HG02973 (cell line): ENCODE measurements around the gene KIF13A.
"Not testable (repeated sequence)": the region's sequence is repeated elsewhere in the genome, so short reads cannot be mapped to it uniquely, and the experiment has no call there.

Experiments
- ATAC-seq: cut with Tn5 transposase; IDR thresholded peaks from one replicate; pipeline ENCODE4 v1.9.1; 2021; ENCODE audit warnings: moderate library complexity; ENCODE audit not compliant: unreplicated experiment

Gene KIF13A

DNA sequence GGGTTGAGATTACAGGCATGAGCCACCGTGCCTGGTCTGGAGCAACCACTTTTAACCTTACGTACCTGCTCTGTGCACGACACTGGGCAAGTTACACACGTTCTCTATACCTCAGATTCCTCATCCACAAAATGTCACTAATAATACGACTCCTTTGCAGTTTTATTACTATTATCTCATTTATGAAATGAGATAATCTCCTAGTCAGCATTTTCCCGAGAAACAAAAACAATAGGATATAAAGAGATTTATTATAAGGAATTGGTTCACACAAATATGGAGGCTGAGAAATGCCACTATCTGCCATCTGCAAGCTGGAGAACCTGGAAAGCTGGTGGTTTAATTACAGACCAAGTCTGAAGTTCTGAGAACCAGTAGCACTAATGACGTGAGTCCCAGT is 12.0 kb upstream of the KIF13A start:
- no peak for ATAC-seq

GRCh38 chr6:17998442-17998841 is 11.0 kb upstream of the KIF13A start:
- no peak for ATAC-seq

- no peak for ATAC-seq
Observed at GRCh38 chr6:17998003-17998402, 10.6 kb upstream of the KIF13A start.

DNA sequence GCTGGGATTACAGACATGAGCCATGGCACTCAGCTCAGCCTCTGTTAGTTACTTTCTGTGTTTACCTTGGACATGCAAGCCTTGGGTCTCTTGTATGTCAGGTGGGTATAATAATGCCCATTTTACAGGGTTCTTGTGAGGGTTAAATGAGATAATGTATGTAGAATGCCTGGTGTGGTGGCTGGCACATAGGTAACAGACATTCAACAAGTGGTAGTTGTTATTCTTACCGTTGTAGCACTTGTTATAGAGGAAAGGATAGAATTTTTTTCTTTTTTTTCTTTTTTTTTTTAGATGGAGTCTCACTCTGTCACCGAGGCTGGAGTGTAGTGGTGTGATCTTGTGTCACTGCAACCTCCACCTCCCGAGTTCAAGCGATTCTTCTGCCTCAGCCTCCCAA is 8.0 kb upstream of the KIF13A start:
- ATAC-seq = no peak

DNA sequence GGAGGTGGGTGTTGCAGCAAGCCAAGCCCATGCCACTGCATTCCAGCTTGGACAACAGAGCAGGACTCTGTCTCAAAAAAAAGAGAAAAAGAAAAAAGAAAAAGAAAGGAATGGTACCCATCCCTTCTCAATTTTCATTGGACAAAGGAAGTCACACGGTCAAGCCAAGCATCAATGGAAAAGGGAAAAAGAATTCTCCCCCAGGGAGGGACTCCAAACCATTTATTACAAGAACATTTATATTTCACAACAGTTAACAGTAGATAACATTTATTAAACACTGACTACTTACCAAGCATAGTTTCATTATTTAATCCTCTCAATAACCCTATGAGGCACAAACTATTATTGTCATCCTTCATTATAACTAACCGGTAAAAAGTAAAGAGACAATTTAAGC is 6.6 kb upstream of the KIF13A start:
- no peak for ATAC-seq

DNA sequence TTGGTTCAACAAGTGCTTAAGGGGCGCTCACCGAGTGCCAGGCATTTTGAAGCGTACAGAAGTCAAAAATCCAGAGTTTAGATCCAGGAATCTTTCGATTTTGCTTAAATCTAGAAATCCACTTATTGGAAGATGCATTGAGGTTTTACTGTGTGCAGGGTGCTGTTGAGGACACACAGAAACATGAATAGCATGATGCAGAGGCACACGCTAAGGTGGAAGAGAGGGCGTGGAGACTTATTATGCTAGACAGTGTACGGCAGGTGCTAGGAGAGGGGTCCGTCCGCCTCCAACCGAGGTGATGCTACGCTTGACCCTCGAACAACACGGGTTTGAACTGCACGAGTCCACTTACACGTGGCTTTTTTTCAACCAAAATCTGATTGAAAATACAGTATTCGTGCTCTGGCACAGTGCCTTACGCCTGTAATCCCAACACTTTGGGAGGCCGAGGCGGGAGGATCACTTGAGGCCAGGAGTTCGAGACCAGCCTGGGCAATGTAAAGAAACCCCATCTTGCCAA is 1.0 kb upstream of the KIF13A start:
- ATAC-seq = no peak

DNA sequence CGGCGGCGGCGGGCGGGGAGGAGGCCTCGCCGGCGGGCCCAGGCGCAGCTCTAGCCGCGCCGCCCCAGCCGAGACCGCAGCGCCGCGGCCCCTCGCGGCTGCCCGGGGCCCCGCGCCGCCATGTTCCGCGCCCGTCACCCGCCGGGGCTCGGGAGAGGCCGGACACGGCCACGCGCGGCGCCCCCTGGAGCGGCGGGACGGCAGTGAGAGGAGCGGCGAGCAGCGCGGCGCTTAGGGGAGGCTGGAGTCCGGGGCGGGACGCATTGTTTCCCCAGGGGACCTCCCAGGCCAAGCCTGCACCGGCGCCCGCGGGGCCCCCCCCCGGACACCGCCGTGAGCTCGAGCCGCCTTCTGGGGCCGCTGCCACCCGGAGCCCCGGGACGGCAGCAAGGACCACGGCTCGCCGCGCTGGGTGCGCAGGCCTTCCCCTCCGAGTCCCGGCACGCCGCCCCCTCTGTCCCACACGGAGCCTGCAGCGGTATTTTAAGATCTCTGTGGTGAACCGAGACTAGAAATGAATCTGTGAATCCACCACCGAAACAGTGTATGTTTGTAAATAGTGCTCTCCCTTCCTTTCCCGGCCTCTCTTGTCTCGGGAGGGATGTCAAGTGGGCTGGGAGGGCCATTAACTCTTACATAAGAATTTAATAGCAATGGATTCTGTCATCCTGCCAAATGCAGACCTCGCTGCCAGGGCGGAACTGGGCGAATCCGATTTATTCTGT is 424 bp upstream of the KIF13A start:
- ATAC-seq = peak; percentile 77

DNA sequence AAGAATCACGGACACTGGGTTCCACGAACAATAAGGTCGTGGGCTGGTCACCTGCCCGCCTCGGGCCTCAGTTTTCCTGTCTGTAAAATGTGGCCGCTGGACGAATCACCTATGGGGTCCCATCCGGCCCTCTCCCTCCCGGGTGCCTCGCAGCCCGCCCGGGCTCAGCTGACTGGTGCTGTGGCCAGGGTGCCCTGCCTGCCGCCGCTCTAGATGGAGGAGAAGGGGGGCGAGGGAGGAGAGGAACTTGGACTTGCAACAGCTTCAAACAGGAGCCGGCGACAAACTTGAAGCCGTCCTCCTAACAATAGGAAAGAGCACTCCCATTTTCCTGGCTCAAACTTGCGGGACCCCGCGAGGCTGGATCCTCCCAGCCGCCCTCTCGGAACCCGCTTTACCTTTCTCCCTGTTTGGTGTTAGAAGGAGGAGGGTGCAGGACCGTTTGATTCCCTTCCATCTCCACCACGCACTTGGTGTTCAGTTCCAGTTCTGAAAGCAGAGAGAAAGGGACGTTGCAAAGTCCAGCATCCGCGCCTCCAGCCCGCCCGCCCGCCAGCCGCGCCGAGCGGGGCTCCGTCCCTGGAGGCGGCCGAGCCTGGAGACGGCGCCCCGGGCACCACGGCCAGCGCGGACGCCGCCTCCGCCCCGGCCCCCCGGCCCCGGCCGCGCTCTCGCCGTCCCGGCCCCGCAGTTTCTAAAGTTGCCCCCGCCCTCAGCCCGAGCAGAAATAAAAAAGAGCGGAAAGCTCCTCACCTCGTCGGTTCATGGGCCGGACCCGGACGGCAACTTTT is 584 bp downstream of the KIF13A start:
- ATAC-seq = peak; percentile 19

- ATAC-seq = no peak
Observed at GRCh38 chr6:17985934-17986655, 1.3 kb downstream of the KIF13A start.

- ATAC-seq = no peak
Observed at GRCh38 chr6:17984812-17985670, 2.4 kb downstream of the KIF13A start.

GRCh38 chr6:17984399-17984798 is 3.0 kb downstream of the KIF13A start:
- no peak for ATAC-seq

GRCh38 chr6:17983730-17984129 is 3.7 kb downstream of the KIF13A start:
- ATAC-seq = no peak

- no peak for ATAC-seq
Observed at GRCh38 chr6:17980329-17980728, 7.1 kb downstream of the KIF13A start.

DNA sequence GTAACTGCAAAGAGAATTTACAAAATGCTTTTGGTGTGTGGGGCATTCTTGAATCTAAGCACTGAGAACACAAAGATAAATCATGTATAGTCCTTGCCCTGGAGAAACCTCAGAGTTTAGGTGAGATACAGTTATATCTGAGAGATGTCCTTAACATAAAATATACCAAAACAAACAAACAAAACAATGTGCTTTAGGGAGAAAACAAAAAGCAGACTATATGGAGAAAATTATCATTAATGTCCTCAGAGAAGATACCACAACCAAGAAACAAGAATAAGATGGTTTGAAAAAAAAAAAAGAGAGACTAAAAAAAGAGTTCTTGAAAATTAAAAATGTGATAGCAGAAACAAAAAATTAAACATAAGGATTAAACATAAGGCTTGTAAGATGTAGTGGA is 8.0 kb downstream of the KIF13A start:
- ATAC-seq = no peak

DNA sequence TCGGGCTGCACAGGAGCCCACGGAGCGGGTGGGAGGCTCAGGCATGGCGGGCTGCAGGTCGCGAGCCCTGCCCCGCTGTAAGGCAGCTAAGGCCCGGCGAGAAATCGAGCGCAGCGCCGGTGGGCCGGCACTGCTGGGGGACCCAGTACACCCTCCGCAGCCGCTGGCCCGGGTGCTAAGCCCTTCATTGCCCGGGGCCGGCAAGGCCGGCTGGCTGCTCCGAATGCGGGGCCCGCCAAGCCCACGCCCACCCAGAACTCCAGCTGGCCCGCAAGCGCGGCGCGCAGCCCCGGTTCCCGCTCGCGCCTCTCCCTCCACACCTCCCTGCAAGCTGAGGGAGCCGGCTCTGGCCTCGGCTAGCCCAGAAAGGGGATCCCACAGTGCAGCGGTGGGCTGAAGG is 11.2 kb downstream of the KIF13A start:
- not testable (repeated sequence) for ATAC-seq

- no peak for ATAC-seq
Observed at GRCh38 chr6:17974570-17975368, 12.7 kb downstream of the KIF13A start.

GRCh38 chr6:17972978-17973622 is 14.3 kb downstream of the KIF13A start:
- ATAC-seq = no peak

DNA sequence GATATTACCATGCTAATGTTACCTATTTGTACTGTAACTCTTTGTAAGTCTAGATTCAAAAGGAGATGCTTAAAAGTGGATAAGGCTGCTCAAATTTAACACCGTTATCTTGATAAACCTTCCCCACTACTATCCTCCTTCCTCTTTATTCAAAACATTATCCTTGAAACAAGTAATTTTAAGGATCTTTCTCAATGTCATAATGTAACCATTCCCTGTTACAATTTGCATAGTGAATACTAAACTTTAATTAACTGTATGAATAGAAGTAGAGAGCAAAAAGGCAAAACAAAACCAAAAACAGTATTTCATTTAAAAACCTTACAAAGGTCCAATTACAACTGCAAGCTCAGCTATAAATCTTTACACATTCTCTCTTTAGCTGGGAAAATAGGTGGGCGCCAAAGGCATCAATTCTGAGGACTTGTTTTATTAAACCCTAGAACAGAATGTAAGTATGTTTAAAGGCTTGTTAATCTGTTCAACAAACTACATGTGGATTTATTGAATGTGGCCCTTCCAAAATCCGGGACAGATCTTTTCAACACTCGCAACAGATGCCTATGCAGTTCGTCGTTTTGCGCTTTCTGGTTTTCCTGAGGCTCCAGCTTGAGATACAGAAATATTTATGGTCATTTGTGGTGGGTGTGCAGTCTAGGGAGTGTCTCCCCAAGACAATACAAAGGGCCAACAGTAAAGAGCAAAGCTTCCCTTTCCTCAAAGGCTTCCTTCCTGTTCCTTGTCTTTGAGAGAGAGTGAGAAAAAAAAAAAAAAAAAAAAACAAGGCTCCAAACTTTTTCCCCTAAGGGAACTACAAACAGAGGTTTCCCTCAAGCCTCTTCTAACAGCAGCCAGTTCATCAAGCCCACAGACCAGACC is 15.1 kb downstream of the KIF13A start:
- no peak for ATAC-seq
